ENCODE data around the gene CDV3. TPM values are rescaled to one million over a fixed set of nuclear protein-coding genes. Genes with fewer than 3 reads are reported as not detected.
"Not testable (repeated sequence)": the region's sequence is repeated elsewhere in the genome, so short reads cannot be mapped to it uniquely, and the experiment has no call there.

CDV3 gene
- total and polyA plus RNA-seq, 2 donors (not counting 1 experiment from before 2014, with no cell fraction given), result 39.8 to 188 TPM

- ATAC-seq (ENCODE audit: low read depth) (no peak), DNase-seq (no peak)
- ChIA-PET CTCF (interaction anchor here (0.5 kb wide), 1 partner anchor 89 kb away, joined by 3 read pairs; no protein-coding TSS in a partner anchor), POLR2A (no interaction called here)
- no peak overlapping the region for H3K9ac ChIP-seq (ENCODE audit: low read length)
- Mint-ChIP-seq H3K4me1 (no peaks in the 10 kb centered on the region), H3K27ac (no peak overlapping the region), H3K9me3 (ENCODE audit: insufficient read depth) (peaks cover 5% of the 10 kb centered on the region), H3K4me3 (no peak overlapping the region), H3K27me3 (no peaks in the 10 kb centered on the region)
- no peaks in the 10 kb centered on the region for H3K36me3 ChIP-seq (replicated peaks in 1 of 2; ENCODE audit: control extremely low read depth in 1 of 2, control insufficient read depth in 1 of 2, extremely low read depth in 1 of 2, insufficient read depth in 2 of 2, low read length in 1 of 2)
- peaks cover 0 to 1% (median 0%) of the 10 kb centered on the region in 3 donors for H3K9me3 ChIP-seq (ENCODE audit: control extremely low read depth in 1 of 3, control insufficient read depth in 2 of 3, insufficient read depth in 1 of 3, low read length in 2 of 3)
- H2AFZ ChIP-seq (ENCODE audit: insufficient read depth, low read depth, low read length, poor library complexity, severe bottlenecking), result no peak overlapping the region
- no peak for TF ChIP-seq EZH2 (IDR thresholded peaks at IDR 0.05; ENCODE audit: borderline replicate concordance, insufficient read depth, low read depth, low read length, poor library complexity, severe bottlenecking)
- TF ChIP-seq CTCF (IDR thresholded peaks at IDR 0.05), result no peak
- no peak overlapping the region for H3K4me2 ChIP-seq (replicated peaks; ENCODE audit: low read depth, low read length, poor library complexity, severe bottlenecking)
- intact Hi-C loops (cut with micrococcal nuclease), result no loop called here
- H3K27ac ChIP-seq (ENCODE audit: low read length in 2 of 2), result no peak overlapping the region
- WGBS (ENCODE audit: insufficient coverage), result 100% methylated on average over 4 of the region's 5 CpGs
- no peaks in the 10 kb centered on the region for H3K79me2 ChIP-seq (ENCODE audit: control insufficient read depth, insufficient read depth, low read length)
- H4K20me1 ChIP-seq (ENCODE audit: control insufficient read depth, insufficient read depth, low read length, poor library complexity, severe bottlenecking), result no peaks in the 10 kb centered on the region
- no peak overlapping the region for H3K4me3 ChIP-seq (ENCODE audit: control extremely low read depth in 1 of 5, extremely low read depth in 1 of 5, insufficient read depth in 1 of 5, low read depth in 2 of 5, low read length in 4 of 5)
- H3K27me3 ChIP-seq (replicated peaks in 1 of 4; ENCODE audit: control extremely low read depth in 1 of 4, control insufficient read depth in 3 of 4, insufficient read depth in 4 of 4, low read length in 3 of 4), result no peaks in the 10 kb centered on the region
- no peaks in the 10 kb centered on the region for H3K4me1 ChIP-seq (ENCODE audit: control insufficient read depth in 2 of 2, insufficient read depth in 2 of 2, low read length in 2 of 2)
Measured at GRCh38 chr3:133532951-133533350, 40.5 kb upstream of the CDV3 start.

- ATAC-seq (ENCODE audit: low read depth) (no peak), DNase-seq (no peak)
- CTCF ChIA-PET, result interaction anchor here (1.2 kb wide), 1 partner anchor 42 kb away, joined by 3 read pairs; no protein-coding TSS in a partner anchor
- H3K36me3 ChIP-seq (replicated peaks in 1 of 2; ENCODE audit: control extremely low read depth in 1 of 2, control insufficient read depth in 1 of 2, extremely low read depth in 1 of 2, insufficient read depth in 2 of 2, low read length in 1 of 2), result no peaks in the 10 kb centered on the region
- peaks cover 0 to 6% of the 10 kb centered on the region in 2 donors for H3K4me1 ChIP-seq (ENCODE audit: control insufficient read depth in 2 of 2, insufficient read depth in 2 of 2, low read length in 2 of 2)
- WGBS (ENCODE audit: insufficient coverage), result no CpG with 5 or more reads among the region's 1 CpG
- intact Hi-C loops (cut with micrococcal nuclease), result no loop called here
- no peak overlapping the region for H3K27ac ChIP-seq (ENCODE audit: low read length in 2 of 2)
- H3K4me1 Mint-ChIP-seq, result no peaks in the 10 kb centered on the region
- no peak for TF ChIP-seq CTCF (IDR thresholded peaks at IDR 0.05)
- TF ChIP-seq EZH2 (IDR thresholded peaks at IDR 0.05; ENCODE audit: borderline replicate concordance, insufficient read depth, low read depth, low read length, poor library complexity, severe bottlenecking), result no peak
- H3K9me3 Mint-ChIP-seq (ENCODE audit: insufficient read depth), result peaks cover 6% of the 10 kb centered on the region
- H3K4me3 Mint-ChIP-seq, result no peak overlapping the region
- H3K27me3 ChIP-seq (replicated peaks in 1 of 4; ENCODE audit: control extremely low read depth in 1 of 4, control insufficient read depth in 3 of 4, insufficient read depth in 4 of 4, low read length in 3 of 4), result no peaks in the 10 kb centered on the region
- H3K79me2 ChIP-seq (ENCODE audit: control insufficient read depth, insufficient read depth, low read length), result no peaks in the 10 kb centered on the region
- peaks cover 0 to 12% (median 10%) of the 10 kb centered on the region in 3 donors for H3K9me3 ChIP-seq (ENCODE audit: control extremely low read depth in 1 of 3, control insufficient read depth in 2 of 3, insufficient read depth in 1 of 3, low read length in 2 of 3)
- no peak overlapping the region for H3K27ac Mint-ChIP-seq
- no peaks in the 10 kb centered on the region for H4K20me1 ChIP-seq (ENCODE audit: control insufficient read depth, insufficient read depth, low read length, poor library complexity, severe bottlenecking)
- H3K4me2 ChIP-seq (replicated peaks; ENCODE audit: low read depth, low read length, poor library complexity, severe bottlenecking), result no peak overlapping the region
- H3K27me3 Mint-ChIP-seq, result no peaks in the 10 kb centered on the region
- H2AFZ ChIP-seq (ENCODE audit: insufficient read depth, low read depth, low read length, poor library complexity, severe bottlenecking), result no peak overlapping the region
- no peak overlapping the region for H3K4me3 ChIP-seq (ENCODE audit: control extremely low read depth in 1 of 5, extremely low read depth in 1 of 5, insufficient read depth in 1 of 5, low read depth in 2 of 5, low read length in 4 of 5)
- H3K9ac ChIP-seq (ENCODE audit: low read length), result no peak overlapping the region
- POLR2A ChIA-PET, result no interaction called here
Measured at GRCh38 chr3:133535971-133536881, 37.3 kb upstream of the CDV3 start.

DNA sequence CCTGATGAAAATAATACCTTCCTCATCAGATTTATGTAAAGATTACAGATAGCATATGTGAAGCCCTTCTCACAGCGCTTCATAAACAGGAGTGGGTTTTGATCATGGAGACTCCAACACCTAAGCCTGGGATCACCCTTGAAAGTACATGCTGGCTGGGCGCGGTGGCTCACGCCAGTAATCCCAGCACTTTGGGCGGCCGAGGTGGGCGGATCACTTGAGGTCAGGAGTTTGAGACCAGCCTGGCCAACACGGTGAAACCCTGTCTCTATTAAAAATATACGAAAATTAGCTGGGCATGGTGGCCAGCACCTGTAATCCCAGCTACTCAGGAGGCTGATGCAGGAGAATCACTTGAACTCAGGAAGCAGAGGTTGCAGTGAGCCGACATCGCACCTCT, 36.4 kb upstream of the CDV3 start:
- ATAC-seq (ENCODE audit: low read depth); H3K9me3 Mint-ChIP-seq (ENCODE audit: insufficient read depth); H4K20me1 ChIP-seq (ENCODE audit: control insufficient read depth, insufficient read depth, low read length, poor library complexity, severe bottlenecking); H3K4me2 ChIP-seq (replicated peaks; ENCODE audit: low read depth, low read length, poor library complexity, severe bottlenecking); H3K79me2 ChIP-seq (ENCODE audit: control insufficient read depth, insufficient read depth, low read length); H3K27ac Mint-ChIP-seq; H3K9ac ChIP-seq (ENCODE audit: low read length); H2AFZ ChIP-seq (ENCODE audit: insufficient read depth, low read depth, low read length, poor library complexity, severe bottlenecking); H3K4me3 ChIP-seq (ENCODE audit: control extremely low read depth in 1 of 5, extremely low read depth in 1 of 5, insufficient read depth in 1 of 5, low read depth in 2 of 5, low read length in 4 of 5); CTCF ChIA-PET; DNase-seq; intact Hi-C loops (cut with micrococcal nuclease); H3K4me1 Mint-ChIP-seq; POLR2A ChIA-PET; H3K27me3 Mint-ChIP-seq; H3K4me1 ChIP-seq (ENCODE audit: control insufficient read depth in 2 of 2, insufficient read depth in 2 of 2, low read length in 2 of 2); H3K4me3 Mint-ChIP-seq; H3K27ac ChIP-seq (ENCODE audit: low read length in 2 of 2); H3K36me3 ChIP-seq (replicated peaks in 1 of 2; ENCODE audit: control extremely low read depth in 1 of 2, control insufficient read depth in 1 of 2, extremely low read depth in 1 of 2, insufficient read depth in 2 of 2, low read length in 1 of 2); H3K27me3 ChIP-seq (replicated peaks in 1 of 4; ENCODE audit: control extremely low read depth in 1 of 4, control insufficient read depth in 3 of 4, insufficient read depth in 4 of 4, low read length in 3 of 4): not testable (repeated sequence)
- 98% methylated on average over 9 of the region's 11 CpGs for WGBS (ENCODE audit: insufficient coverage)
- peaks cover 0 to 12% (median 10%) of the 10 kb centered on the region in 3 donors for H3K9me3 ChIP-seq (ENCODE audit: control extremely low read depth in 1 of 3, control insufficient read depth in 2 of 3, insufficient read depth in 1 of 3, low read length in 2 of 3)
